Measurements from ENCODE around the gene ANAPC15.
"Not testable (repeated sequence)": the region's sequence is repeated elsewhere in the genome, so short reads cannot be mapped to it uniquely, and the experiment has no call there.

DNA sequence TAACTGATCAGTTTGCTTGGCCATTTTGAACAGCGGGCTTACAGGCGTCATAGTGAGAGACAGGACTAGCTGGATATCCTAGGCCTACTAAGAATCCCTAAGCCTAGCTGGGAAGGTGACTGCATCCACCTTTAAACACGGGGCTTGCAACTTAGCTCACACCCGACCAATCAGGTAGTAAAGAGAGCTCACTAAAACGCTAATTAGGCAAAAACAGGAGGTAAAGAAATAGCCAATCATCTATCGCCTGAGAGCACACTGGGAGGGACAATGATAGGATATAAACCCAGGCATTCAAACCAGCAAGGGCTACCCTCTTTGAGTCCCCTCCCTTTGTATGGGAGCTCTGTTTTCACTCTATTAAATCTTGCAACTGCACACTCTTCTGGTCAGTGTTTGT lies 41.4 kb upstream of the ANAPC15 start:
- TF ChIP-seq CTCF (conservative IDR thresholded peaks at IDR 0.05; ENCODE audit: low read depth, low read length); MAZ (IDR thresholded peaks at IDR 0.05; ENCODE audit: borderline replicate concordance, low read depth, low read length); RAD21 (IDR thresholded peaks at IDR 0.05; ENCODE audit: low read length); USF2 (IDR thresholded peaks at IDR 0.05; ENCODE audit: low read depth, low read length); CEBPB (IDR thresholded peaks at IDR 0.05; ENCODE audit: low read depth, low read length); POLR2A (IDR thresholded peaks at IDR 0.05; ENCODE audit: low read depth, low read length); FOS (IDR thresholded peaks at IDR 0.05; ENCODE audit: low read depth, low read length); NFE2L2 (IDR thresholded peaks at IDR 0.05; ENCODE audit: low read depth, low read length); ELK1 (IDR thresholded peaks at IDR 0.05; ENCODE audit: borderline replicate concordance, low read depth, low read length); RCOR1 (IDR thresholded peaks at IDR 0.05; ENCODE audit: insufficient replicate concordance, low read length); BHLHE40 (IDR thresholded peaks at IDR 0.05; ENCODE audit: low read depth, low read length): not testable (repeated sequence)
